Activated T-cell treated with anti-CD3 and anti-CD28 coated beads, Interleukin-2, amount 50 U/mL, for 72 hours (primary cell): Measurements from ENCODE around the gene LCN15. TPM values are rescaled to one million over a fixed set of nuclear protein-coding genes. Genes with fewer than 3 reads are reported as not detected.

Experiments used
- ATAC-seq, 2 donors: fragments of 150-1000 bp; cut with Tn5 transposase; replicated peaks in 1 of 2; 2 replicates each; pipeline ENCODE4 v1.10.0; 2021; ENCODE audit warnings: moderate library complexity in 2 of 2, mild to moderate bottlenecking in 1 of 2
- DNase-seq, 2 donors: peaks; one replicate each; pipeline ENCODE4 v3.0.0; 2021 to 2022; ENCODE audit warnings: mixed read lengths in 1 of 2
- H3K27ac Mint-ChIP-seq: one replicate; pipeline ENCODE4 v1.8.0; 2022; ENCODE audit warnings: mild to moderate bottlenecking, moderate library complexity, mixed read lengths
- H3K27me3 Mint-ChIP-seq: one replicate; pipeline ENCODE4 v1.8.0; 2022; ENCODE audit warnings: low read depth, mixed read lengths
- H3K36me3 Mint-ChIP-seq, 2 donors: one replicate each; pipeline ENCODE4 v1.8.0; 2022; ENCODE audit warnings: mixed read lengths in 2 of 2, mild to moderate bottlenecking in 1 of 2; ENCODE audit not compliant: insufficient read depth in 2 of 2
- H3K4me1 Mint-ChIP-seq: one replicate; pipeline ENCODE4 v1.8.0; 2022; ENCODE audit warnings: low read depth, mixed read lengths
- H3K4me3 Mint-ChIP-seq, 2 donors: one replicate each; pipeline ENCODE4 v1.8.0; 2022; ENCODE audit warnings: mild to moderate bottlenecking in 2 of 2, mixed read lengths in 2 of 2, moderate library complexity in 2 of 2
- H3K9me3 Mint-ChIP-seq, 2 donors: one replicate each; pipeline ENCODE4 v1.8.0; 2022; ENCODE audit warnings: mixed read lengths in 2 of 2
- total RNA-seq, 2 donors: library from RNA; stranded (reverse); gene quantifications; one replicate each; pipeline ENCODE4 v1.2.3, GENCODE V29; 2022

The LCN15 gene
- total RNA-seq, 2 donors from 2014 or later, result not detected

- Mint-ChIP-seq H3K4me1 (peaks cover 22% of the 10 kb centered on the region), H3K27me3 (peaks cover 16% of the 10 kb centered on the region), H3K27ac (no peak overlapping the region), H3K9me3 (peaks cover 14 to 22% of the 10 kb centered on the region in 2 donors), H3K36me3 (peaks cover 20 to 30% of the 10 kb centered on the region in 2 donors), H3K4me3 (no peak overlapping the region)
- DNase-seq, result no peak
- ATAC-seq, result no peak
Observed at GRCh38 chr9:136754059-136754572, 10.2 kb downstream of the LCN15 start.

- DNase-seq (no peak), ATAC-seq (no peak)
- Mint-ChIP-seq H3K27ac (no peak overlapping the region), H3K4me1 (peaks cover 22% of the 10 kb centered on the region), H3K27me3 (peaks cover 19% of the 10 kb centered on the region), H3K36me3 (peaks cover 20 to 30% of the 10 kb centered on the region in 2 donors), H3K9me3 (peaks cover 14 to 22% of the 10 kb centered on the region in 2 donors), H3K4me3 (no peak overlapping the region)
Observed at GRCh38 chr9:136753371-136754058, 10.8 kb downstream of the LCN15 start.

- Mint-ChIP-seq H3K36me3 (peaks cover 20 to 30% of the 10 kb centered on the region in 2 donors), H3K27me3 (peaks cover 26% of the 10 kb centered on the region), H3K27ac (no peak overlapping the region), H3K4me1 (peaks cover 22% of the 10 kb centered on the region), H3K4me3 (no peak overlapping the region), H3K9me3 (peaks cover 14 to 22% of the 10 kb centered on the region in 2 donors)
- no peak for ATAC-seq
- DNase-seq, result no peak
Observed at GRCh38 chr9:136751814-136752213, 12.5 kb downstream of the LCN15 start.

GRCh38 chr9:136751244-136751643 lies 13.1 kb downstream of the LCN15 start:
- Mint-ChIP-seq H3K27ac (no peak overlapping the region), H3K9me3 (peaks cover 14 to 21% of the 10 kb centered on the region in 2 donors), H3K27me3 (peaks cover 24% of the 10 kb centered on the region), H3K4me3 (no peak overlapping the region), H3K36me3 (peaks cover 20 to 29% of the 10 kb centered on the region in 2 donors), H3K4me1 (peaks cover 22% of the 10 kb centered on the region)
- no peak for DNase-seq
- ATAC-seq, result no peak

- H3K27ac Mint-ChIP-seq, result peak overlapping the region; percentile 45
- ATAC-seq, result peak; percentile 96 to 97
- DNase-seq, result no peak
- peaks cover 22% of the 10 kb centered on the region for H3K4me1 Mint-ChIP-seq
- peaks cover 13 to 24% of the 10 kb centered on the region in 2 donors for H3K36me3 Mint-ChIP-seq
- H3K27me3 Mint-ChIP-seq, result peaks cover 19% of the 10 kb centered on the region
- peaks cover 14% of the 10 kb centered on the region in 2 donors for H3K9me3 Mint-ChIP-seq
- peak overlapping the region in 1 of 2 donors; percentile 25 for H3K4me3 Mint-ChIP-seq
Observed at GRCh38 chr9:136750526-136750925, 13.8 kb downstream of the LCN15 start.

- peaks cover 22% of the 10 kb centered on the region for H3K4me1 Mint-ChIP-seq
- peaks cover 19% of the 10 kb centered on the region for H3K27me3 Mint-ChIP-seq
- no peak for ATAC-seq
Observed at GRCh38 chr9:136748666-136749611, 15.4 kb downstream of the LCN15 start.

GRCh38 chr9:136748201-136748600 lies 16.1 kb downstream of the LCN15 start, which contains the start of gene LCN6:
LCN6 (minus strand) TSS chr9:136748525; CDS start chr9:136748483, 42 bp downstream.
- no peak for DNase-seq
- peaks cover 22% of the 10 kb centered on the region for H3K4me1 Mint-ChIP-seq
- H3K27me3 Mint-ChIP-seq, result peaks cover 19% of the 10 kb centered on the region
- ATAC-seq, result no peak
- peaks cover 12 to 14% of the 10 kb centered on the region in 2 donors for H3K9me3 Mint-ChIP-seq
- peaks cover 11 to 22% of the 10 kb centered on the region in 2 donors for H3K36me3 Mint-ChIP-seq
- H3K27ac Mint-ChIP-seq, result no peak within 1 kb of the TSS
- H3K4me3 Mint-ChIP-seq, result no peak within 1 kb of the TSS

More at GRCh38 chr9:136748666-136749611, 15.4 kb downstream of the LCN15 start:
- Mint-ChIP-seq H3K4me3 (no peak overlapping the region), H3K36me3 (peaks cover 11 to 22% of the 10 kb centered on the region in 2 donors), H3K9me3 (peaks cover 12 to 14% of the 10 kb centered on the region in 2 donors), H3K27ac (no peak overlapping the region)
- no peak for DNase-seq

GRCh38 chr9:136747161-136748060 lies 16.9 kb downstream of the LCN15 start:
- peaks cover 14% of the 10 kb centered on the region for H3K27me3 Mint-ChIP-seq
- no peak overlapping the region for H3K27ac Mint-ChIP-seq
- ATAC-seq (no peak), DNase-seq (no peak)
- H3K9me3 Mint-ChIP-seq, result peaks cover 9 to 11% of the 10 kb centered on the region in 2 donors
- H3K4me3 Mint-ChIP-seq, result no peak overlapping the region
- H3K36me3 Mint-ChIP-seq, result peaks cover 8 to 15% of the 10 kb centered on the region in 2 donors
- H3K4me1 Mint-ChIP-seq, result peaks cover 25% of the 10 kb centered on the region

- ATAC-seq (no peak), DNase-seq (no peak)
Observed at GRCh38 chr9:136746621-136747020, 17.7 kb downstream of the LCN15 start.

GRCh38 chr9:136746155-136746490 lies 18.2 kb downstream of the LCN15 start:
- H3K27me3 Mint-ChIP-seq, result peaks cover 9% of the 10 kb centered on the region
- peaks cover 36% of the 10 kb centered on the region for H3K4me1 Mint-ChIP-seq
- ATAC-seq (no peak), DNase-seq (no peak)
- peaks cover 2% of the 10 kb centered on the region in 2 donors for H3K9me3 Mint-ChIP-seq
- peaks cover 3 to 5% of the 10 kb centered on the region in 2 donors for H3K36me3 Mint-ChIP-seq
- no peak overlapping the region for H3K4me3 Mint-ChIP-seq
- no peak overlapping the region for H3K27ac Mint-ChIP-seq

More at GRCh38 chr9:136746621-136747020, 17.7 kb downstream of the LCN15 start:
- Mint-ChIP-seq H3K4me3 (no peak overlapping the region), H3K36me3 (peaks cover 4 to 7% of the 10 kb centered on the region in 2 donors), H3K9me3 (peaks cover 3 to 4% of the 10 kb centered on the region in 2 donors), H3K27ac (no peak overlapping the region), H3K4me1 (peaks cover 33% of the 10 kb centered on the region), H3K27me3 (peaks cover 9% of the 10 kb centered on the region)

GRCh38 chr9:136745389-136746154 lies 18.7 kb downstream of the LCN15 start:
- Mint-ChIP-seq H3K4me3 (no peak overlapping the region), H3K4me1 (peaks cover 30% of the 10 kb centered on the region), H3K36me3 (peaks cover under 1 to 1% of the 10 kb centered on the region in 2 donors), H3K9me3 (peaks cover under 1% of the 10 kb centered on the region in 2 donors), H3K27ac (no peak overlapping the region), H3K27me3 (peaks cover 9% of the 10 kb centered on the region)
- no peak for DNase-seq
- no peak for ATAC-seq
